Spleen (tissue), 7 donors: ENCODE data around the gene RFX2.

Experiments used
- CTCF ChIP-seq, 11 experiments: fragments of 200-600 bp in 7 of 11; fragments of 450-650 bp in 4 of 11; sonication (generic) in 4 of 11; IDR thresholded peaks in 8 of 11; conservative IDR thresholded peaks in 3 of 11; 1 replicate in 7 of 11; 2 replicates in 4 of 11; pipeline versions ENCODE4 v1.4.0 to v1.8.0; 2016 to 2021; ENCODE audit warnings: antibody characterized with exemption in 11 of 11, inconsistent platforms in 4 of 11, mild to moderate bottlenecking in 1 of 11
- POLR2A ChIP-seq, 3 donors: fragments of 450-650 bp; IDR thresholded peaks; one replicate each; pipeline ENCODE4 v1.5.1; 2017; ENCODE audit warnings: antibody characterized with exemption in 3 of 3, mild to moderate bottlenecking in 1 of 3
- donor health status: DM: no; HTN: no; CAD: no; lungs with moderate emphysema.
- donor health status: DM: no; HTN: no; CAD: no.
- donor health status: DM: no; HTN: no; CAD: no.

DNA sequence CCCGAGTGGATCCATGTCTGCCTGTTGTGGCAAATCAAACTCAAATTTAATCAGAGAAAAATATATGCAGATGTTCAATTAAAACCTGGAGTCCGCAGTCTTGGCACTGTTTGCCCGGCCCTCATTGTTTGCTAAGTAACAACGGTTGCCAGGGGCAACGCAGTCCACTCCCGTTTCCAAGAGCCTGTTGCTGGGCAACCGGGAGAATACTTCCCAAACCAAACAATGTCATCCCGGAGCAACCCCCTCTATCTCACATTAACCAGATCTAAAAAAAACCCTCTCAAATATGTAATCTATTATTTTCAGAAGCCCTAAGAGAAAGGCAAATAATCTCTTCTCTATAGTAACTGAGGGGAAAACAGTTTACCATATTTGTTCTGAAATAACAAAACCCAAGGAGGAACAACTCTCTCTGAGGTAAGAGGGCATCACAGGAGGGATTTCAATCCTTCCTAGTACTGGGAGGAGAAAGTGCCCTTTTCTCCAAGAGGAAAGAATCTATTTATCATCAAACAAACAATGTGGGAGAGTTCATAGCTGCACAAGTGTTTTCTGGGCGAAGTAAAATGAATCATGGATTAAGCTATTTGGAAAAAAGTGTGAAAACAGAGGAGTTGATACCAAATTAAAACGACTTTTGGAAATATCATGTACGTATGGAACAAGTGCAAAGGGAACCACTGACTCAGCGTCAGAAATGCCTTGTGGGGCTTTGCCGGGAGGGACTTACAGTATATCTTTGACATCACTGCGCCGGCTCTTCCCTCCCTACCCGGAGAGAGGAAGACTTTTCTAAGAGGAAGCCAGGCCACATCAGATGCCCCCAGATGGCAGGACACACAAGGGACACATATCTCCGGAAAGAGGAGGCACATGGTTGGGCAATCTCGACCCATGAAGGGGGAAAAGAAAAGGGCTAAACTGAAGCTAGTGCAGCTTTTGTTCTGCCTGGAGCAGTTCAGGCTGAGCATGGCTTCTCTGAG, 43.3 kb downstream of the RFX2 start:
- TF ChIP-seq CTCF (IDR thresholded peaks at IDR 0.05 in 8 of 11, conservative IDR thresholded peaks at IDR 0.05 in 3 of 11) = no peak
- no peak for TF ChIP-seq POLR2A (IDR thresholded peaks at IDR 0.05)
